Amniotic stem cell (primary cell): ENCODE measurements around the gene RPS21.
"Not testable (repeated sequence)": the region's sequence is repeated elsewhere in the genome, so short reads cannot be mapped to it uniquely, and the experiment has no call there.

Source experiments
- DNase-seq: peaks from one replicate; lab custom pipeline; 2025; lab: John Stamatoyannopoulos, UW

RPS21 gene

DNA sequence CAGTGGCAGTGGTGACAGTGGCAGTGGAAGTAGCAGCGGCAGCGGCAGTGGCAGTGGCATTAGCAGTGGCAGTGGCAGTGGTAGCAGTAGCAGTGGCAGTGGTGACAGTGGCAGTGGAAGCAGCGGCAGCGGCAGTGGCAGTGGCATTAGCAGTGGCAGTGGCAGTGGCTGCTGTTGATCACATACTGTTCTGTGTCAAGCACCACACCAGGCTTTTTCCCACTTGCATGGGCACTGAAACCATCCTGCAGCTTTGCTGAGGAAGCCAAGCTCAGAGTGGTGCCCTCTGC, 39.1 kb downstream of the RPS21 start:
- not testable (repeated sequence) for DNase-seq

DNA sequence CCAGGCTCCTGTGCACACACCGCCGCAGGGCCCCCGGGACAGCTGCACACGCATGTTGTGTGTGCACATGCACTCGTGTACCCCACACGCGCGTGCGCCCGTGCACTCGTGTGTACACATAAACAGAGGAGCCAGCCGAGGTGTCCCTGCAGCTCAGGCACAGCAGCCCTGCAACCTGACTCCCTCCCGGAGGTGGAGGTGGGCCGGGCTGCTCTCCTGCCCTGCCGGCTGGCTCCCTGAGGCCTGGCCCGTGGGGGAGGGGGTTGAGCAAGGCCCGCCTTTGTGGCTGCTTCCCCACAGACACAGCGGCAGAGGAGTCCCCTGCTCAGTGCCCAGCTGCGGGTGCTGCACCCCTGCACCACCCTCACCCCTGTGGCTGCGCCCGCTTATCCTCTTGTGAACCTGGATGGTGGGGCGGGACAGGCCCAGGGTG, 39.8 kb downstream of the RPS21 start:
- DNase-seq: no peak

DNA sequence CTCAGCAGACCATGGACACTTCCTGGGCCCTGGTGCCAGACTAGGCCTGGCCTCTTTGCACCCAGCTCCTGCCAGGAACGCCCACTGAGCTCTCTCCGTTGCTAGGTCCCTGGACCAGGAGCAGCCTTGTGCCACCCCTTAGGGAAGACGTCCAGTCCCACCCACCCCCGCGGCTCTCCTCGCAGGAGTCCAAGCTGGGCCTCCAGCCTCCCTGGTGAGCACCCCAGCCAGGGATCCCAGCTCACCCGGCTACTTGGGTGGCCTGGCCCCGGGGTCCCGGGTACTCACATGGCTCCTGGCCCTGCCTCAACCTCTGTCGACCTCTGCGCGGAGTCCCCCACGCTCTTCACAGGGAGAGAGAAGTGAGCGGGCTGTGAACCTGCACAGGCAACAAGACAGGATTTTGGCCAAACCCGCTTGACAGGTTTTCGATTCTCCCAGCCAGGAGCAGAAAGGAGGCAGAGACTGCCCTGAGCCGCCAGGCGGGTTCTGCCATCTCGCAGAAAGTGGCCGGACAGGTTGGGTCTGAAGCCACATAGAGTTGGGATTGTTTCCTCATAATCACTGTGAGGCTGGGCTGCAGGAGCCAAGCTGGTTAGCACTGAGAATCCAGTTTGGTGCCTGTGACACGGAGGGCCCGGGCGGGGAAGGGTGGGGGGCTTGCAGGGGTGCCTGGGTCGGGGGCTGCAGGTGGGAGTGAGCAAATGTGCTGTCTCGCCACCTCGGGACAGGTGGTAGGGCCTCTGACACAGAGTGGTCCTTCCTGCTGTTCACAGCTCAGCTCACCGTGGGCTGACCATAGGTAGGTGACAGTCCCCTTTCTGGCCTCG, 40.5 kb downstream of the RPS21 start, which contains the start of gene RBBP8NL:
RBBP8NL (minus strand) TSS at position 368 of the 830 bp plus-strand sequence. CDS start 7,892 bp downstream, outside the sequence.
- no peak for DNase-seq

GRCh38 chr20:62428002-62428372, 41.1 kb downstream of the RPS21 start:
- no peak for DNase-seq

- DNase-seq: no peak
Observed at GRCh38 chr20:62428396-62429295, 41.7 kb downstream of the RPS21 start.

DNA sequence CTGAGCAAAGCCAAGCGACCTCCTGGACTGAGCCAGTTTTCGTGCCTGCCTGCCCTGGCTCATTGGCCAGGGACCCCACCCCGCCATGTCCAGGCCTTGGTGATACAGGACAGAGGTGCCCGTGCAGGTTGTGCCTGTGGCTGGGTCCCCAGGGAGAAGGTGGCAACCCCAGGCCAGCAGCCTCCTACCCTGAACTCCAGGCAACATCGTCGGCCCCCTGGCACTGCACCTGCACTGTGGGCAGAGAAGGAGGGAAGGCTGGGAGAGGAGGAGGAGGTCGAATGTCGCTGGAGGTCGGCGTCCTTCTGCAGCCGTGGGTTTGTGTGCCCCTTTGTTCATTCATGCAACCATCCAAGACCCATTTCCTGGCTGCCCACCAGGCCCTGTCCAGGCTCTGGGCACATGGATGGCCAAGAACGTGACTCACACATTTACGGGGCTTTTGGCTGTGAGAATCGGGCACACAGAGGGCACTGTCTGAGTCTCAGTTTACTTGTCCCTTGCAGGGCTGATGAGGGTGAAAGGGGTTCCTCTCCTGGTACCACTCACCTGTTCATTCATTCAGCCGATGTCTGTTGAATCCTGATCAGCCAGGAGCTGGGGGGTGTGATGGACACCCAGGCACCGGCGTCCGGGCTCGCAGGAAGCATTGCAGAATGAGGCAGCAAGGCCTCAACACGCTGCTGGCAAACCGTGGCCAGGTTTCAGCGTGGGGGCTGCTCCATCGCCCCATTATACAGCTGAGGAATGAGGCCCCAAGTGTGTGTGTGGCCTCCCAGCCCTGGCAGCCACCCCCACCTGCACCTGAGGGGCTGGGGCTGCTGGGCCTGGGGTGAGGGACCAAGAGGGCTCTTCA, 42.8 kb downstream of the RPS21 start:
- DNase-seq: no peak

- DNase-seq: no peak
Observed at GRCh38 chr20:62430311-62430853, 43.5 kb downstream of the RPS21 start.

DNA sequence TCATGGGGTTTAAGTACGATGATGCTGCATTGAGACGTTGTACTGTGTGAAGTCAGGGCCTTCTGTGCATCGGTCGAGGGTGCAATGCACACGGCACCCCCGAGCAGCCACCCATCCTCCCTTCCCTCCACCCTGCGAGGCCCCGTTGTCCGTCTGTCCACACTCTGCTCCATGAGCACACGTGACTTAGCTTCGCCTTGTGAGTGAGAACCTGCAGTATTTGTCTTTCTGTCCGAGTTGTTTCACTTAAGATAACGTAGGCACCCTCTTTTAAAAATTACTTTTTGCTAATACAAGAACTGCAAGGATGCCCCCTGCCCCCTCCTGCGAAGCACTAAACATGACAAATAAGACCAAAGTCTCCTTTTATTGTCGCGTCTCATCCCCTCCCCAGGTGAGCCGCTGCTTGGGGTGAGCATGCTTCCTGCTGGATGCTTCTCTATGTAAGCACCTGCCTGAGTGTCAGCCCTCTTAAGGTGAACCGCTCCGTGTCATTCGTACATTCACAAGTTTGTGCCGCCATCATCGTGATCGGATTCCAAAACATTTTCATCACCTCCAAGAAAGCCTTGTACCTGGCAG, 44.1 kb downstream of the RPS21 start:
- no peak for DNase-seq

GRCh38 chr20:62433658-62434497, 47.0 kb downstream of the RPS21 start:
- DNase-seq: no peak

GRCh38 chr20:62436692-62437091, 49.8 kb downstream of the RPS21 start:
- DNase-seq: no peak

- no peak for DNase-seq
Observed at GRCh38 chr20:62437496-62437895, 50.6 kb downstream of the RPS21 start.

DNA sequence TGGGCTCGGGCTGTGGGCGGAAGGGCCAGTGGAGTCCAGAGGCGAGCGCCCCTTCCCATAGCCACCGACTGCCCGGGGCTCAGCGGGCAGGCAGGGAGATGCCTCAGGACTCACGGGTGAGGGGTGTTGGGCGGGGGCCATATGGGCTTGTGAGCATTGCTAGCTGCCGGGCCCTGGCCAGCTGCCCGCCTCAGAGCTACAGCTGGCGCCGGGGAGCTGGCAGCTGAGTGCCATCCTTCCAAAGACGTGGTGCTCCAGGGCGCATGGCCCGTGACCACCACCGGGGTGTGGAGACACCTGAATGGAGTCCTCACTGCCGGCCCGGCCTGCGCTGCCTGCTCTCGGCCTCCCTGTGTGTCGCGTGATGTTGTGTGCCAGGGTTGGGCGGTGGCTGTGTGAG, 51.0 kb downstream of the RPS21 start:
- DNase-seq: no peak
